MM.1S (cell line): ENCODE data around the gene TOMM20L.

Source experiments
- DNase-seq: peaks from one replicate; pipeline ENCODE4 v3.0.0-alpha.2; 2015
- H2AFZ ChIP-seq: fragments of 300-600 bp; sonication (generic); 2 replicates; pipeline ENCODE4 v1.6.0; 2016; ENCODE audit warnings: antibody characterized with exemption, low read length
- H3F3A ChIP-seq: fragments of 300-600 bp; sonication (generic); 2 replicates; pipeline ENCODE4 v1.6.1; 2016; ENCODE audit warnings: mild to moderate bottlenecking, antibody characterized with exemption, low read length, moderate library complexity, mixed read lengths; ENCODE audit not compliant: insufficient read depth
- H3K27ac ChIP-seq: fragments of 300-600 bp; sonication (generic); 2 replicates; pipeline ENCODE4 v1.5.1; 2016; ENCODE audit warnings: mild to moderate bottlenecking, low read length
- H3K27me3 ChIP-seq: fragments of 300-600 bp; sonication (generic); replicated peaks from 2 replicates; pipeline ENCODE4 v1.6.0; 2016; ENCODE audit warnings: low read length; ENCODE audit not compliant: insufficient read depth
- H3K36me3 ChIP-seq: fragments of 300-600 bp; sonication (generic); replicated peaks from 2 replicates; pipeline ENCODE4 v1.6.1; 2016; ENCODE audit warnings: mild to moderate bottlenecking, low read length, mixed read lengths; ENCODE audit not compliant: insufficient read depth
- H3K4me1 ChIP-seq: fragments of 300-600 bp; sonication (generic); 2 replicates; pipeline ENCODE4 v1.6.1; 2016; ENCODE audit warnings: low read length, mixed read lengths
- H3K4me2 ChIP-seq: fragments of 300-600 bp; sonication (generic); 2 replicates; pipeline ENCODE4 v1.6.0; 2016; ENCODE audit warnings: low read depth, low read length
- H3K4me3 ChIP-seq: fragments of 300-600 bp; sonication (generic); 2 replicates; pipeline ENCODE4 v1.5.1; 2016; ENCODE audit warnings: low read length, mixed read lengths
- H3K79me2 ChIP-seq: fragments of 300-600 bp; sonication (generic); 2 replicates; pipeline ENCODE4 v1.6.1; 2016; ENCODE audit warnings: mixed run types, low read length, mixed read lengths
- H3K9ac ChIP-seq: fragments of 300-600 bp; sonication (generic); 2 replicates; pipeline ENCODE4 v1.6.1; 2016; ENCODE audit warnings: low read length, mixed read lengths
- H3K9me2 ChIP-seq: fragments of 300-600 bp; sonication (generic); replicated peaks from 2 replicates; pipeline ENCODE4 v1.6.1; 2016; ENCODE audit warnings: mild to moderate bottlenecking, low read length, mixed read lengths; ENCODE audit not compliant: insufficient read depth
- H3K9me3 ChIP-seq: fragments of 300-600 bp; sonication (generic); replicated peaks from 2 replicates; pipeline ENCODE4 v1.6.1; 2016; ENCODE audit warnings: mild to moderate bottlenecking, low read length, mixed read lengths; ENCODE audit not compliant: insufficient read depth
- H4K20me1 ChIP-seq: fragments of 300-600 bp; sonication (generic); 2 replicates; pipeline ENCODE4 v1.6.1; 2016; ENCODE audit warnings: mild to moderate bottlenecking, low read length, moderate library complexity, mixed read lengths; ENCODE audit not compliant: insufficient read depth
- CTCF ChIP-seq: fragments of 300-600 bp; sonication (generic); IDR thresholded peaks from 2 replicates; pipeline ENCODE4 v1.5.1; 2016; ENCODE audit warnings: antibody characterized with exemption, low read length, mixed read lengths
- EZH2 ChIP-seq: fragments of 300-600 bp; sonication (generic); optimal IDR thresholded peaks from 2 replicates; pipeline ENCODE3; 2017; ENCODE audit warnings: low read depth, mild to moderate bottlenecking, antibody characterized with exemption, low read length, mixed read lengths
- EZH2phosphoT487 ChIP-seq: fragments of 300-600 bp; sonication (generic); IDR thresholded peaks from 2 replicates; pipeline ENCODE4 v1.6.1; 2018; ENCODE audit warnings: antibody characterized with exemption, low read length

The TOMM20L gene

GRCh38 chr14:58395812-58396788 lies at the start of gene TOMM20L:
Gene TOMM20L, plus strand, starts transcription at chr14:58395930. Its CDS starts 28 bp downstream, at chr14:58395958.
- Histone ChIP-seq H3K4me1 (no peaks in the 10 kb centered on the region), H3K27me3 (no peaks in the 10 kb centered on the region), H3F3A (no peaks in the 10 kb centered on the region), H2AFZ (peak within 1 kb of the TSS; percentile 80), H3K36me3 (no peaks in the 10 kb centered on the region), H3K27ac (peak within 1 kb of the TSS; percentile 39; the same call in 1 of the 2 replicates), H3K9me3 (no peaks in the 10 kb centered on the region), H3K79me2 (no peaks in the 10 kb centered on the region), H4K20me1 (no peaks in the 10 kb centered on the region), H3K4me2 (peak within 1 kb of the TSS; percentile 66; the same call in 1 of the 2 replicates), H3K9me2 (no peaks in the 10 kb centered on the region), H3K9ac (peak within 1 kb of the TSS; percentile 42; the same call in 1 of the 2 replicates), H3K4me3 (peak within 1 kb of the TSS; percentile 52)
- DNase-seq: peak; percentile 62
- TF ChIP-seq EZH2phosphoT487 (no peak), CTCF (peak; percentile 54), EZH2 (no peak)

GRCh38 chr14:58353516-58354299 lies 42.0 kb upstream of the TOMM20L start:
- Histone ChIP-seq H3K79me2 (no peaks in the 10 kb centered on the region), H3K27ac (no peak overlapping the region), H2AFZ (no peak overlapping the region), H3K27me3 (no peaks in the 10 kb centered on the region), H3K4me1 (no peaks in the 10 kb centered on the region), H3K36me3 (no peaks in the 10 kb centered on the region), H3K4me3 (no peak overlapping the region; the same call in 1 of the 2 replicates), H3K4me2 (peak overlapping the region; percentile 38; the same call in 1 of the 2 replicates), H3F3A (no peaks in the 10 kb centered on the region), H4K20me1 (no peaks in the 10 kb centered on the region), H3K9me3 (no peaks in the 10 kb centered on the region), H3K9ac (no peak overlapping the region), H3K9me2 (no peaks in the 10 kb centered on the region)
- DNase-seq: no peak
- TF ChIP-seq EZH2: no peak
- no peak for TF ChIP-seq CTCF
- no peak for TF ChIP-seq EZH2phosphoT487

- no peaks in the 10 kb centered on the region for H3K36me3 ChIP-seq
- H3K27ac ChIP-seq: no peak overlapping the region
- TF ChIP-seq EZH2phosphoT487 (no peak), CTCF (no peak), EZH2 (no peak)
Measured at GRCh38 chr14:58354808-58355207, 40.9 kb upstream of the TOMM20L start.

More at GRCh38 chr14:58354808-58355207, 40.9 kb upstream of the TOMM20L start:
- Histone ChIP-seq H3K4me3 (no peak overlapping the region), H2AFZ (no peak overlapping the region), H3K79me2 (no peaks in the 10 kb centered on the region), H3K9me2 (no peaks in the 10 kb centered on the region), H3K4me2 (no peak overlapping the region), H4K20me1 (no peaks in the 10 kb centered on the region), H3F3A (no peaks in the 10 kb centered on the region), H3K27me3 (no peaks in the 10 kb centered on the region), H3K4me1 (no peaks in the 10 kb centered on the region), H3K9ac (no peak overlapping the region), H3K9me3 (no peaks in the 10 kb centered on the region)
- DNase-seq: no peak
